ENCODE data around the gene UGT2B17. TPM values are rescaled to one million over a fixed set of nuclear protein-coding genes. Genes with fewer than 3 reads are reported as not detected.

Gene UGT2B17
- total and polyA plus RNA-seq, 2 donors (not counting 3 experiments of a cell fraction or from before 2014, with no cell fraction given), result not detected

DNA sequence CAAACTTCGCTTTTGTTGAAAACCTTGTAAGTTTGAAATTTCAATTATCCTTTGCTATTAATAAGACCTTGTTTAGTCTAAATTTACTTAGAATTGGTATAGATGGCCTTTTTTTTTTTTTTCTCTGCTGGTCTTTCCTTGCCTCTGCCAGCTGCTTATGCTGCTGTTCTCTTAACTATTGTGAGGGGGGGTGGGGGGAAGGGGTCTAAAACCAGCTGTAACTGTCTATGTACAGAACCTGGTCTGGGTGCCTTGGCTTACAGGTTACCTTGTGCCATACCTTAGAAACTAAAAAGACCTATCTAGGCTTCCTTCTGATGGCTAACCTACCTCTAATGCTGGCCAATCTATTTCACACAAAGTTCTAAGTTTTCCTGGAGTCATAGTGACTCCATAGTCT, 1.0 kb downstream of the UGT2B17 start:
- Histone ChIP-seq H3K9me3 (replicated peaks; ENCODE audit: control insufficient read depth, insufficient read depth, low read length) (peaks cover 2% of the 10 kb centered on the region), H3K36me3 (ENCODE audit: control insufficient read depth in 2 of 2, extremely low read depth in 1 of 2, insufficient read depth in 2 of 2, low read length in 2 of 2) (no peaks in the 10 kb centered on the region), H3K4me3 (replicated peaks in 1 of 3; ENCODE audit: insufficient read depth in 1 of 3, low read depth in 1 of 3, low read length in 3 of 3) (no peak overlapping the region), H3K9me1 (replicated peaks; ENCODE audit: control insufficient read depth, extremely low read depth, insufficient read depth, low read length) (no peaks in the 10 kb centered on the region), H3K9ac (replicated peaks; ENCODE audit: extremely low read depth, insufficient read depth, low read length) (no peak overlapping the region), H3K27ac (ENCODE audit: insufficient read depth, low read depth, low read length) (no peak overlapping the region), H4K20me1 (replicated peaks; ENCODE audit: control insufficient read depth, extremely low read depth, insufficient read depth, low read length) (no peaks in the 10 kb centered on the region), H3K79me2 (ENCODE audit: control insufficient read depth, insufficient read depth, low read length) (no peaks in the 10 kb centered on the region), H3K27me3 (ENCODE audit: control insufficient read depth in 2 of 2, insufficient read depth in 2 of 2, low read length in 2 of 2) (no peaks in the 10 kb centered on the region), H3K4me2 (ENCODE audit: insufficient read depth, low read length) (no peak overlapping the region), H3K4me1 (ENCODE audit: control insufficient read depth, extremely low read depth, insufficient read depth, low read length) (no peaks in the 10 kb centered on the region), H2AFZ (ENCODE audit: low read depth, low read length) (no peak overlapping the region)
- BruUV-seq (replicated peaks), result no TSS peak
- CTCF ChIA-PET, result no interaction called here
- DNase-seq (ENCODE audit: low read depth, low spot score), result no peak
- intact Hi-C loops (cut with micrococcal nuclease), result no loop called here
- no peak for FAIRE-seq
- dilution Hi-C loops (cut with MboI; ENCODE audit: extremely low pct_ligation_motif_present, low sequenced_read_pairs), result no loop called here
- POLR2A ChIA-PET, result no interaction called here
- no peak for TF ChIP-seq EZH2 (IDR thresholded peaks at IDR 0.05; ENCODE audit: borderline replicate concordance, low read depth, low read length, severe bottlenecking)
- TF ChIP-seq, protein P1, sequence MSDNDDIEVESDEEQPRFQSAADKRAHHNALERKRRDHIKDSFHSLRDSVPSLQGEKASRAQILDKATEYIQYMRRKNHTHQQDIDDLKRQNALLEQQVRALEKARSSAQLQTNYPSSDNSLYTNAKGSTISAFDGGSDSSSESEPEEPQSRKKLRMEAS (IDR thresholded peaks at IDR 0.05; ENCODE audit: insufficient read depth, insufficient read length), result no peak
- no peak for TF ChIP-seq GATA2 (IDR thresholded peaks at IDR 0.05; ENCODE audit: insufficient read depth, insufficient read length, low read depth, low read length)
- TF ChIP-seq FOS (IDR thresholded peaks at IDR 0.05; ENCODE audit: borderline replicate concordance, insufficient read depth, low read length), result no peak
- no peak for TF ChIP-seq POLR2A (IDR thresholded peaks at IDR 0.05; ENCODE audit: low read depth, low read length)
- TF ChIP-seq POLR2AphosphoS5 (IDR thresholded peaks at IDR 0.05; ENCODE audit: insufficient read depth, low read depth, low read length), result no peak
- no peak for TF ChIP-seq JUN (IDR thresholded peaks at IDR 0.05; ENCODE audit: borderline replicate concordance, insufficient read depth, insufficient read length, low read depth)

DNA sequence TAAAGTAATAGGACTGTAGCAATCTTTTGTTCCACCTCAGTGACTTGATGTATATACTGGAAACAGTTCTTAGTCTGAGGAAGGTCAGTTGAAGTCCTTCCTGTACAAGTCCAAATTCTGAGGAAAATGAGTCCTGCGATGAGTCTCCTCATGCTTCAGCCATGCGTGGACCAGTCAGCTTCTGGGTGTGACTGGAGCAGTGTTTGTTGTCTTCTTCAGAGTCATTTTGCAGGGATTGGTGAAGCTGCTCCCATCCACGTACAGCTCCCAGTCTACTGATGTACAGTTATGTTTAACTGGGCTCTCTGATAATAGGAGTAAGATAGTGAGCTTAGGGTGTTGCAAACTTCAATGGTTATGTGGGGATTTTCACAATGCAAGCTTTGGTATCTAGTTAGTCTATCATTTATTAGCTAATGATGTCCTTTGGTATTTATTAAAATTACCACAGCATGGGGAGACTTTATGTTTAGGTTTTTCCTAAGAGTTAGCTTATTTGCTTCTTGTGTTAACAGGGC, 3.4 kb downstream of the UGT2B17 start:
- BruUV-seq (replicated peaks), result no TSS peak
- Histone ChIP-seq H3K79me2 (ENCODE audit: control insufficient read depth, insufficient read depth, low read length) (no peaks in the 10 kb centered on the region), H3K9me3 (replicated peaks; ENCODE audit: control insufficient read depth, insufficient read depth, low read length) (no peaks in the 10 kb centered on the region), H3K27ac (ENCODE audit: insufficient read depth, low read depth, low read length) (no peak overlapping the region), H2AFZ (ENCODE audit: low read depth, low read length) (no peak overlapping the region), H3K4me2 (ENCODE audit: insufficient read depth, low read length) (no peak overlapping the region), H3K9me1 (replicated peaks; ENCODE audit: control insufficient read depth, extremely low read depth, insufficient read depth, low read length) (no peaks in the 10 kb centered on the region), H3K36me3 (ENCODE audit: control insufficient read depth in 2 of 2, extremely low read depth in 1 of 2, insufficient read depth in 2 of 2, low read length in 2 of 2) (no peaks in the 10 kb centered on the region), H3K4me3 (replicated peaks in 1 of 3; ENCODE audit: insufficient read depth in 1 of 3, low read depth in 1 of 3, low read length in 3 of 3) (no peak overlapping the region), H3K27me3 (ENCODE audit: control insufficient read depth in 2 of 2, insufficient read depth in 2 of 2, low read length in 2 of 2) (no peaks in the 10 kb centered on the region), H4K20me1 (replicated peaks; ENCODE audit: control insufficient read depth, extremely low read depth, insufficient read depth, low read length) (no peaks in the 10 kb centered on the region), H3K4me1 (ENCODE audit: control insufficient read depth, extremely low read depth, insufficient read depth, low read length) (no peaks in the 10 kb centered on the region), H3K9ac (replicated peaks; ENCODE audit: extremely low read depth, insufficient read depth, low read length) (no peak overlapping the region)
- no peak for DNase-seq (ENCODE audit: low read depth, low spot score)
- intact Hi-C loops (cut with micrococcal nuclease), result no loop called here
- POLR2A ChIA-PET, result no interaction called here
- FAIRE-seq, result no peak
- CTCF ChIA-PET, result no interaction called here
- dilution Hi-C loops (cut with MboI; ENCODE audit: extremely low pct_ligation_motif_present, low sequenced_read_pairs), result no loop called here
- no peak for TF ChIP-seq JUN (IDR thresholded peaks at IDR 0.05; ENCODE audit: borderline replicate concordance, insufficient read depth, insufficient read length, low read depth)
- TF ChIP-seq GATA2 (IDR thresholded peaks at IDR 0.05; ENCODE audit: insufficient read depth, insufficient read length, low read depth, low read length), result no peak
- TF ChIP-seq, protein P1 (IDR thresholded peaks at IDR 0.05; ENCODE audit: insufficient read depth, insufficient read length), result no peak
- no peak for TF ChIP-seq MYC (IDR thresholded peaks at IDR 0.05; ENCODE audit: low read depth, low read length)
- TF ChIP-seq EZH2 (IDR thresholded peaks at IDR 0.05; ENCODE audit: borderline replicate concordance, low read depth, low read length, severe bottlenecking), result no peak
- no peak for TF ChIP-seq POLR2AphosphoS5 (IDR thresholded peaks at IDR 0.05; ENCODE audit: insufficient read depth, low read depth, low read length)
- TF ChIP-seq, protein P2, sequence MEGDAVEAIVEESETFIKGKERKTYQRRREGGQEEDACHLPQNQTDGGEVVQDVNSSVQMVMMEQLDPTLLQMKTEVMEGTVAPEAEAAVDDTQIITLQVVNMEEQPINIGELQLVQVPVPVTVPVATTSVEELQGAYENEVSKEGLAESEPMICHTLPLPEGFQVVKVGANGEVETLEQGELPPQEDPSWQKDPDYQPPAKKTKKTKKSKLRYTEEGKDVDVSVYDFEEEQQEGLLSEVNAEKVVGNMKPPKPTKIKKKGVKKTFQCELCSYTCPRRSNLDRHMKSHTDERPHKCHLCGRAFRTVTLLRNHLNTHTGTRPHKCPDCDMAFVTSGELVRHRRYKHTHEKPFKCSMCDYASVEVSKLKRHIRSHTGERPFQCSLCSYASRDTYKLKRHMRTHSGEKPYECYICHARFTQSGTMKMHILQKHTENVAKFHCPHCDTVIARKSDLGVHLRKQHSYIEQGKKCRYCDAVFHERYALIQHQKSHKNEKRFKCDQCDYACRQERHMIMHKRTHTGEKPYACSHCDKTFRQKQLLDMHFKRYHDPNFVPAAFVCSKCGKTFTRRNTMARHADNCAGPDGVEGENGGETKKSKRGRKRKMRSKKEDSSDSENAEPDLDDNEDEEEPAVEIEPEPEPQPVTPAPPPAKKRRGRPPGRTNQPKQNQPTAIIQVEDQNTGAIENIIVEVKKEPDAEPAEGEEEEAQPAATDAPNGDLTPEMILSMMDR (IDR thresholded peaks at IDR 0.05; ENCODE audit: extremely low read depth in 1 of 2, insufficient read depth in 1 of 2, low read depth in 1 of 2, low read length in 2 of 2), result no peak
- TF ChIP-seq FOS (IDR thresholded peaks at IDR 0.05; ENCODE audit: borderline replicate concordance, insufficient read depth, low read length), result no peak
- TF ChIP-seq POLR2A (IDR thresholded peaks at IDR 0.05; ENCODE audit: low read depth, low read length), result no peak

All from endothelial cell of umbilical vein (primary cell).